Measurements from ENCODE around the gene ASPSCR1.

DNA sequence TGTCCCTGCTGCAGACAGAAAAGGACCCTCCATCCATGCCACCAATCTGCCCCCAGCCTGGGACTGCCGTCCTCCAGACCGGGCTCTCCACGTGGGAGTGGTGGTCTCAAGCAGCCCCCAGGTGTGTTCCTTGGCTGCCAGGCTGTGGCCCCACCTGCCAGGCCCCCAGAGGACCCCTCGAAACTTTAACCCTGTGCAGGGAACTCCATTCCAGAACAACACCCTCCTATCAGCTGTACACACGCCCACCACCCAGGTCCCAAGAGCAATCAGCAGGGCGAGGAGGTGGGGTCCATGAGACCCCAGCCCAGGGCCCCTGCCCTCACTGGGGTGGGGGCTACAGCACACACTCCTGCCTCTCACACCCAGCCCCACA, 41.7 kb upstream of the ASPSCR1 start:
- TF ChIP-seq, protein P1, sequence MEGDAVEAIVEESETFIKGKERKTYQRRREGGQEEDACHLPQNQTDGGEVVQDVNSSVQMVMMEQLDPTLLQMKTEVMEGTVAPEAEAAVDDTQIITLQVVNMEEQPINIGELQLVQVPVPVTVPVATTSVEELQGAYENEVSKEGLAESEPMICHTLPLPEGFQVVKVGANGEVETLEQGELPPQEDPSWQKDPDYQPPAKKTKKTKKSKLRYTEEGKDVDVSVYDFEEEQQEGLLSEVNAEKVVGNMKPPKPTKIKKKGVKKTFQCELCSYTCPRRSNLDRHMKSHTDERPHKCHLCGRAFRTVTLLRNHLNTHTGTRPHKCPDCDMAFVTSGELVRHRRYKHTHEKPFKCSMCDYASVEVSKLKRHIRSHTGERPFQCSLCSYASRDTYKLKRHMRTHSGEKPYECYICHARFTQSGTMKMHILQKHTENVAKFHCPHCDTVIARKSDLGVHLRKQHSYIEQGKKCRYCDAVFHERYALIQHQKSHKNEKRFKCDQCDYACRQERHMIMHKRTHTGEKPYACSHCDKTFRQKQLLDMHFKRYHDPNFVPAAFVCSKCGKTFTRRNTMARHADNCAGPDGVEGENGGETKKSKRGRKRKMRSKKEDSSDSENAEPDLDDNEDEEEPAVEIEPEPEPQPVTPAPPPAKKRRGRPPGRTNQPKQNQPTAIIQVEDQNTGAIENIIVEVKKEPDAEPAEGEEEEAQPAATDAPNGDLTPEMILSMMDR (conservative IDR thresholded peaks at IDR 0.05) = no peak
- TF ChIP-seq EZH2 (IDR thresholded peaks at IDR 0.05; ENCODE audit: low read depth) = no peak
